ENCODE results near the gene TMPRSS4.

Gene TMPRSS4

GRCh38 chr11:118128721-118129470 lies 52.0 kb downstream of the TMPRSS4 start:
- in situ Hi-C loops (cut with MboI; ENCODE audit: low sequenced_read_pairs) = no loop called here

- in situ Hi-C loops (cut with MboI; ENCODE audit: low sequenced_read_pairs) = no loop called here
Observed at GRCh38 chr11:118129471-118130172, 52.7 kb downstream of the TMPRSS4 start.

GRCh38 chr11:118132385-118133151 lies 55.7 kb downstream of the TMPRSS4 start:
- in situ Hi-C loops (cut with MboI; ENCODE audit: low sequenced_read_pairs) = no loop called here

GRCh38 chr11:118133816-118134215 lies 56.9 kb downstream of the TMPRSS4 start:
- in situ Hi-C loops (cut with MboI; ENCODE audit: low sequenced_read_pairs) = no loop called here

GRCh38 chr11:118135051-118135795 lies 58.3 kb downstream of the TMPRSS4 start:
- in situ Hi-C loops (cut with MboI; ENCODE audit: low sequenced_read_pairs) = no loop called here

GRCh38 chr11:118135796-118136165 lies 58.9 kb downstream of the TMPRSS4 start:
- in situ Hi-C loops (cut with MboI; ENCODE audit: low sequenced_read_pairs) = no loop called here

- in situ Hi-C loops (cut with MboI; ENCODE audit: low sequenced_read_pairs) = no loop called here
Observed at GRCh38 chr11:118136341-118136740, 59.5 kb downstream of the TMPRSS4 start.

- in situ Hi-C loops (cut with MboI; ENCODE audit: low sequenced_read_pairs) = no loop called here
Observed at GRCh38 chr11:118136801-118137200, 59.9 kb downstream of the TMPRSS4 start.

GRCh38 chr11:118138839-118139420 lies 62.1 kb downstream of the TMPRSS4 start:
- in situ Hi-C loops (cut with MboI; ENCODE audit: low sequenced_read_pairs) = no loop called here

- in situ Hi-C loops (cut with MboI; ENCODE audit: low sequenced_read_pairs) = no loop called here
Observed at GRCh38 chr11:118139578-118139977, 62.7 kb downstream of the TMPRSS4 start.

GRCh38 chr11:118142081-118142480 lies 65.2 kb downstream of the TMPRSS4 start:
- in situ Hi-C loops (cut with MboI; ENCODE audit: low sequenced_read_pairs) = no loop called here

- in situ Hi-C loops (cut with MboI; ENCODE audit: low sequenced_read_pairs) = no loop called here
Observed at GRCh38 chr11:118142809-118143208, 65.9 kb downstream of the TMPRSS4 start.

- in situ Hi-C loops (cut with MboI; ENCODE audit: low sequenced_read_pairs) = no loop called here
Observed at GRCh38 chr11:118143661-118144185, 66.8 kb downstream of the TMPRSS4 start.

GRCh38 chr11:118144301-118145268 lies 67.7 kb downstream of the TMPRSS4 start:
- in situ Hi-C loops (cut with MboI; ENCODE audit: low sequenced_read_pairs) = no loop called here

- in situ Hi-C loops (cut with MboI; ENCODE audit: low sequenced_read_pairs) = no loop called here
Observed at GRCh38 chr11:118145285-118146227, 68.7 kb downstream of the TMPRSS4 start.

- in situ Hi-C loops (cut with MboI; ENCODE audit: low sequenced_read_pairs) = no loop called here
Observed at GRCh38 chr11:118146554-118146953, 69.7 kb downstream of the TMPRSS4 start.

GRCh38 chr11:118147502-118147901 lies 70.6 kb downstream of the TMPRSS4 start:
- in situ Hi-C loops (cut with MboI; ENCODE audit: low sequenced_read_pairs) = no loop called here

- in situ Hi-C loops (cut with MboI; ENCODE audit: low sequenced_read_pairs) = no loop called here
Observed at GRCh38 chr11:118148240-118148639, 71.4 kb downstream of the TMPRSS4 start.
